H1 (cell line): Measurements from ENCODE around the gene ST6GALNAC3. TPM values are rescaled to one million over a fixed set of nuclear protein-coding genes. Genes with fewer than 3 reads are reported as not detected.

ENCODE experiments used
- KDM1A ChIP-seq: fragments of 200-600, 300-600 bp; sonication (generic); IDR thresholded peaks from 2 replicates; pipeline ENCODE4 v1.7.1; 2016; ENCODE audit warnings: mild to moderate bottlenecking, low read length, borderline replicate concordance
- RAD21 ChIP-seq, 2 experiments: IDR thresholded peaks in 1 of 2; conservative IDR thresholded peaks in 1 of 2; 2 replicates each; pipeline ENCODE4 v1.6.1; 2011; ENCODE audit warnings: low read depth in 2 of 2, low read length in 2 of 2, improper control_type of control experiment in 1 of 2, inconsistent platforms in 1 of 2, mild to moderate bottlenecking in 1 of 2, moderate library complexity in 1 of 2
- ZNF274 ChIP-seq: IDR thresholded peaks from 2 replicates; pipeline ENCODE4 v1.7.0; 2012; ENCODE audit warnings: low read length, borderline replicate concordance; ENCODE audit errors: extremely low read depth
- polyA plus RNA-seq, 7 experiments: library from polyadenylated mRNA; depleted of rRNA in 3 of 7; stranded (reverse) in 5 of 7; unstranded in 2 of 7; fragments of >200 nt in 5 of 7; fragments of 200-250 nt in 2 of 7; gene quantifications; 1 replicate in 5 of 7; 2 replicates in 1 of 7; 4 replicates in 1 of 7; pipeline versions ENCODE4 v1.2.1 to v1.2.3, GENCODE V29; 2011 to 2013; ENCODE audit warnings: missing spikeins in 2 of 7, mixed read lengths in 2 of 7
- total RNA-seq: library from RNA; stranded (reverse); fragmentation: NEBNext Ultra II Directional; extraction: Animal tissue kit (Norgen Biotek cat#: 25700); gene quantifications from 2 replicates; pipeline ENCODE4 v1.2.1, GENCODE V29; 2021

The ST6GALNAC3 gene
- total and polyA plus RNA-seq, 2 of the 8 experiments (the other 6 are each of a cell fraction or from before 2014, with no cell fraction given) = 4.9 to 19.0 TPM

- no peak for TF ChIP-seq KDM1A
- TF ChIP-seq ZNF274 = no peak
- TF ChIP-seq RAD21 (IDR thresholded peaks at IDR 0.05 in 1 of 2, conservative IDR thresholded peaks at IDR 0.05 in 1 of 2; ENCODE audit: low read depth in 2 of 2, low read length in 2 of 2) = no peak
These were observed 370.2 kb downstream of the ST6GALNAC3 start (continued) for GRCh38 chr1:76444773-76445172.
